K562 (cell line): ENCODE data around the gene ATP5F1D. TPM values are rescaled to one million over a fixed set of nuclear protein-coding genes. Genes with fewer than 3 reads are reported as not detected.

ENCODE experiments used
- ATF2 ChIP-seq: sonication (generic); formaldehyde crosslinking; IDR thresholded peaks from 2 replicates; pipeline ENCODE4 v1.8.1; 2022; ENCODE audit warnings: missing genetic modification reagents
- ATF7 ChIP-seq: fragments of 450-650 bp; IDR thresholded peaks from 2 replicates; pipeline ENCODE4 v1.7.1; 2014; ENCODE audit warnings: mild to moderate bottlenecking, moderate library complexity
- EWSR1 ChIP-seq: fragments of 450-650 bp; IDR thresholded peaks from 2 replicates; pipeline ENCODE4 v1.6.1; 2018; ENCODE audit warnings: borderline replicate concordance, mild to moderate bottlenecking, low read depth, moderate library complexity; ENCODE audit not compliant: partially characterized antibody
- HDAC8 ChIP-seq: fragments of 450-650 bp; IDR thresholded peaks from 2 replicates; pipeline ENCODE4 v1.6.1; 2016; ENCODE audit warnings: mild to moderate bottlenecking, missing genetic modification characterization, moderate library complexity, missing compliant biosample characterization
- MBD1 ChIP-seq: fragments of 250-450 bp; sonication (Bioruptor Pico); IDR thresholded peaks from 2 replicates; pipeline ENCODE4 v1.8.0; 2022; ENCODE audit warnings: inconsistent platforms
- NFXL1 ChIP-seq: fragments of 450-650 bp; formaldehyde crosslinking; IDR thresholded peaks from 2 replicates; pipeline ENCODE4 v1.4.0; 2021; ENCODE audit warnings: mild to moderate bottlenecking
- NR1H2 ChIP-seq: sonication (generic); formaldehyde crosslinking; IDR thresholded peaks from 2 replicates; pipeline ENCODE4 v1.4.0; 2020; ENCODE audit warnings: mild to moderate bottlenecking, missing genetic modification reagents
- POLR2H ChIP-seq: IDR thresholded peaks from 2 replicates; pipeline ENCODE4 v1.6.1; 2016; ENCODE audit warnings: missing genetic modification characterization, low read depth, mild to moderate bottlenecking, control low read depth, missing compliant biosample characterization, moderate library complexity
- STAT5A ChIP-seq: IDR thresholded peaks from 2 replicates; pipeline ENCODE4 v1.6.1; 2012; ENCODE audit warnings: low read length, inconsistent platforms, borderline replicate concordance
- TCF7L2 ChIP-seq: fragments of 150-350 bp; IDR thresholded peaks from 2 replicates; pipeline ENCODE4 v1.6.1; 2016; ENCODE audit warnings: low read depth, mild to moderate bottlenecking, low read length, moderate library complexity
- ZBED1 ChIP-seq: IDR thresholded peaks from 2 replicates; pipeline ENCODE4 v1.6.1; 2014
- ZC3H4 ChIP-seq: sonication (generic); formaldehyde crosslinking; IDR thresholded peaks from 2 replicates; pipeline ENCODE4 v1.9.0; 2021; ENCODE audit warnings: missing genetic modification reagents, borderline replicate concordance
- ZNF121 ChIP-seq: sonication (generic); formaldehyde crosslinking; conservative IDR thresholded peaks from 2 replicates; pipeline ENCODE4 v1.8.0; 2022; ENCODE audit warnings: missing genetic modification reagents
- ZNF561 ChIP-seq: fragments of 450-650 bp; formaldehyde crosslinking; conservative IDR thresholded peaks from 2 replicates; pipeline ENCODE4 v1.4.0; 2020; ENCODE audit warnings: mild to moderate bottlenecking, moderate library complexity
- polyA plus RNA-seq, 8 experiments: library from polyadenylated mRNA; depleted of rRNA in 4 of 8; stranded (reverse) in 5 of 8; unstranded in 3 of 8; fragments of >200 nt; fragmentation: Nextera tagmentation in 2 of 8; fragmentation: Illumina TruSeq in 1 of 8; extraction: Ambion mirVana in 2 of 8; extraction: Trizol in 1 of 8; gene quantifications; 2 replicates each; pipeline versions ENCODE4 v1.2.1 to v1.2.3, GENCODE V29; 2011 to 2014; ENCODE audit warnings: inconsistent platforms in 1 of 8, missing spikeins in 1 of 8
- total RNA-seq, 7 experiments: library from RNA; depleted of rRNA in 6 of 7; stranded (reverse); fragments of >200 nt in 6 of 7; fragmentation: Illumina TruSeq in 2 of 7; extraction: Trizol in 2 of 7; gene quantifications; 2 replicates each; pipeline versions ENCODE4 v1.2.1 to v1.2.3, GENCODE V29; 2011 to 2021; ENCODE audit warnings: low replicate concordance in 1 of 7
- TF ChIP-seq, protein P1 (sequence below), 3 experiments: fragments of 200-800 bp in 1 of 3; fragments of 250-450 bp in 1 of 3; fragments of 450-650 bp in 1 of 3; sonication (Bioruptor Pico) in 1 of 3; sonication (Bioruptor generic) in 1 of 3; formaldehyde crosslinking in 1 of 3; IDR thresholded peaks; 2 replicates each; pipeline versions ENCODE4 v1.6.1 to v1.8.0; 2016 to 2022; ENCODE audit warnings: mild to moderate bottlenecking in 2 of 3, missing genetic modification characterization in 2 of 3, missing compliant biosample characterization in 1 of 3, moderate library complexity in 1 of 3
- TF ChIP-seq, protein P2 (sequence below): fragments of 250-450 bp; sonication (Bioruptor Pico); IDR thresholded peaks from 2 replicates; pipeline ENCODE4 v1.8.0; 2022; ENCODE audit warnings: moderate library complexity, mild to moderate bottlenecking, inconsistent platforms
- TF ChIP-seq, protein P3 (sequence below), 2 experiments: IDR thresholded peaks in 1 of 2; conservative IDR thresholded peaks in 1 of 2; 2 replicates each; pipeline ENCODE4 v1.6.1; 2016; ENCODE audit warnings: low read depth in 2 of 2, mild to moderate bottlenecking in 1 of 2, missing compliant biosample characterization in 1 of 2, missing genetic modification characterization in 1 of 2, moderate library complexity in 1 of 2

The ATP5F1D gene
- total and polyA plus RNA-seq, 9 of the 15 experiments (the other 6 are each of a cell fraction or from before 2014, with no cell fraction given) = 3.9 to 409 (median 36.8) TPM

- TF ChIP-seq, protein P1, sequence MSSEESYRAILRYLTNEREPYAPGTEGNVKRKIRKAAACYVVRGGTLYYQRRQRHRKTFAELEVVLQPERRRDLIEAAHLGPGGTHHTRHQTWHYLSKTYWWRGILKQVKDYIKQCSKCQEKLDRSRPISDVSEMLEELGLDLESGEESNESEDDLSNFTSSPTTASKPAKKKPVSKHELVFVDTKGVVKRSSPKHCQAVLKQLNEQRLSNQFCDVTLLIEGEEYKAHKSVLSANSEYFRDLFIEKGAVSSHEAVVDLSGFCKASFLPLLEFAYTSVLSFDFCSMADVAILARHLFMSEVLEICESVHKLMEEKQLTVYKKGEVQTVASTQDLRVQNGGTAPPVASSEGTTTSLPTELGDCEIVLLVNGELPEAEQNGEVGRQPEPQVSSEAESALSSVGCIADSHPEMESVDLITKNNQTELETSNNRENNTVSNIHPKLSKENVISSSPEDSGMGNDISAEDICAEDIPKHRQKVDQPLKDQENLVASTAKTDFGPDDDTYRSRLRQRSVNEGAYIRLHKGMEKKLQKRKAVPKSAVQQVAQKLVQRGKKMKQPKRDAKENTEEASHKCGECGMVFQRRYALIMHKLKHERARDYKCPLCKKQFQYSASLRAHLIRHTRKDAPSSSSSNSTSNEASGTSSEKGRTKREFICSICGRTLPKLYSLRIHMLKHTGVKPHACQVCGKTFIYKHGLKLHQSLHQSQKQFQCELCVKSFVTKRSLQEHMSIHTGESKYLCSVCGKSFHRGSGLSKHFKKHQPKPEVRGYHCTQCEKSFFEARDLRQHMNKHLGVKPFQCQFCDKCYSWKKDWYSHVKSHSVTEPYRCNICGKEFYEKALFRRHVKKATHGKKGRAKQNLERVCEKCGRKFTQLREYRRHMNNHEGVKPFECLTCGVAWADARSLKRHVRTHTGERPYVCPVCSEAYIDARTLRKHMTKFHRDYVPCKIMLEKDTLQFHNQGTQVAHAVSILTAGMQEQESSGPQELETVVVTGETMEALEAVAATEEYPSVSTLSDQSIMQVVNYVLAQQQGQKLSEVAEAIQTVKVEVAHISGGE (CRISPR knock-in tag; IDR thresholded peaks at IDR 0.05) = no peak
- TF ChIP-seq NFXL1 (no peak), ATF7 (peak; percentile 63), EWSR1 (no peak), MBD1 (CRISPR knock-in tag) (no peak), TCF7L2 (no peak), ZNF561 (CRISPR knock-in tag) (no peak), ZBED1 (no peak), ZC3H4 (CRISPR knock-in tag) (no peak), ATF2 (peak; percentile 64; the same call in 1 of the 2 replicates), POLR2H (tag) (no peak), STAT5A (no peak), HDAC8 (no peak), NR1H2 (no peak), ZNF121 (CRISPR knock-in tag) (no peak)
- TF ChIP-seq, protein P2, sequence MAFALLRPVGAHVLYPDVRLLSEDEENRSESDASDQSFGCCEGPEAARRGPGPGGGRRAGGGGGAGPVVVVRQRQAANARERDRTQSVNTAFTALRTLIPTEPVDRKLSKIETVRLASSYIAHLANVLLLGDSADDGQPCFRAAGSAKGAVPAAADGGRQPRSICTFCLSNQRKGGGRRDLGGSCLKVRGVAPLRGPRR (CRISPR knock-in tag) = no peak
- TF ChIP-seq, protein P3, sequence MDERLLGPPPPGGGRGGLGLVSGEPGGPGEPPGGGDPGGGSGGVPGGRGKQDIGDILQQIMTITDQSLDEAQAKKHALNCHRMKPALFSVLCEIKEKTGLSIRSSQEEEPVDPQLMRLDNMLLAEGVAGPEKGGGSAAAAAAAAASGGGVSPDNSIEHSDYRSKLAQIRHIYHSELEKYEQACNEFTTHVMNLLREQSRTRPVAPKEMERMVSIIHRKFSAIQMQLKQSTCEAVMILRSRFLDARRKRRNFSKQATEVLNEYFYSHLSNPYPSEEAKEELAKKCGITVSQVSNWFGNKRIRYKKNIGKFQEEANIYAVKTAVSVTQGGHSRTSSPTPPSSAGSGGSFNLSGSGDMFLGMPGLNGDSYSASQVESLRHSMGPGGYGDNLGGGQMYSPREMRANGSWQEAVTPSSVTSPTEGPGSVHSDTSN (CRISPR knock-in tag; IDR thresholded peaks at IDR 0.05; ENCODE audit: low read depth) = no peak
- TF ChIP-seq, protein P3 (tag; conservative IDR thresholded peaks at IDR 0.05; ENCODE audit: low read depth) = no peak
Observed at GRCh38 chr19:1264801-1265614, 23.5 kb downstream of the ATP5F1D start (continued).
